ENCODE measurements around the gene STXBP2. TPM values are rescaled to one million over a fixed set of nuclear protein-coding genes. Genes with fewer than 3 reads are reported as not detected.

The STXBP2 gene
- total and polyA plus RNA-seq, 9 of the 15 experiments (the other 6 are each of a cell fraction or from before 2014, with no cell fraction given) = 2.5 to 163 (median 71.3) TPM

DNA sequence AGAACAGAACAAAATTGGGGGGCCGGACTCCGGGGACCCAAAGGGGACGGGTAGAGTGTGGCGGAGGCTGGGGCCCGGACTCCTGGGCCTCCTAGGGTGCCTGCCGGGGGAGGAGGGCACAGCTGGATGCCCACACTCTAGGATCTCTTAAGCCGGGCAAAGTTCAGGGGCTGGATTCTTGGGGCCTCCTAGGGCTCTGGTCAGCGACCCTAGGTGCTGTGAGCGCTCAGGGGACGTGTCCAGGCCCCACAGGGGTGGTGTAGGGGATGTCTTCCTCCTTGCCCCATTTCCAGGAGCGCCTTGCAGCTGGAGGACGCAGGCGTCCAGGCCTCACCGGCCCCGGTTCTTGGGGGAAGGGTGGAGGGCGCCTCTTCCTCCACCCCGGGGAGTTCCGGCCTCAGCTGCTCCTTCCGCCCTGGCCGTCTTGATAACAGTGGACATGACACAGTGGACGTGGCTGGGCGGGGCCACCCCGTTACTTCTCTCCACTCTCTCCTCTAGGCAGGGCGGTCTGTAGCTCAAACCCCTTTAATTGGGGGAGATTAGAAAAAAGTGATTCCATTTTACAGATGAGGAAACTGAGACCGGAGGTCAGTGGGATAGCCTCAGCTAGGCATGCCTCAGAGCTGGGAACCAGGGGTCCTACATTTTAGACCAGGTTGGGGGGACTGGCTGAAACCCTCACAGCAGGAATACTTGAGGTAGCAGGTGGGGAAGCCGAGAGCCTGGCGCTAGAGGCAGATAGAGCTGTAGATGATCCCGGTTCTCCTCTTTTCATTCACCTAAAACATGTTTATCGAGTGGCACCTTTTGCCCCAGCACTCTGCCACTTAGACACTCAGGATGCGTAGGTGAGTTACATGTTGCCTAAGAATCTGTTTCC is 705 bp downstream of the STXBP2 start (continued):
- TF ChIP-seq, protein P1, sequence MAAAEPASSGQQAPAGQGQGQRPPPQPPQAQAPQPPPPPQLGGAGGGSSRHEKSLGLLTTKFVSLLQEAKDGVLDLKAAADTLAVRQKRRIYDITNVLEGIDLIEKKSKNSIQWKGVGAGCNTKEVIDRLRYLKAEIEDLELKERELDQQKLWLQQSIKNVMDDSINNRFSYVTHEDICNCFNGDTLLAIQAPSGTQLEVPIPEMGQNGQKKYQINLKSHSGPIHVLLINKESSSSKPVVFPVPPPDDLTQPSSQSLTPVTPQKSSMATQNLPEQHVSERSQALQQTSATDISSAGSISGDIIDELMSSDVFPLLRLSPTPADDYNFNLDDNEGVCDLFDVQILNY (CRISPR knock-in tag; IDR thresholded peaks at IDR 0.05) = no peak
- TF ChIP-seq MEIS2 (IDR thresholded peaks at IDR 0.05; ENCODE audit: partially characterized antibody) (peak; percentile 45), HMG20A (CRISPR knock-in tag; conservative IDR thresholded peaks at IDR 0.05) (no peak), NFATC3 (IDR thresholded peaks at IDR 0.05) (no peak), BRD9 (IDR thresholded peaks at IDR 0.05; ENCODE audit: low read depth, partially characterized antibody) (no peak), ZNF12 (CRISPR knock-in tag; IDR thresholded peaks at IDR 0.05) (no peak), PHB (CRISPR knock-in tag; IDR thresholded peaks at IDR 0.05) (peak; percentile 39; the same call in 1 of the 2 replicates), PHF8 (IDR thresholded peaks at IDR 0.05; ENCODE audit: borderline replicate concordance, low read length) (peak; percentile 65), RBM22 (IDR thresholded peaks at IDR 0.05; ENCODE audit: low read depth, low read length, poor library complexity, severe bottlenecking) (no peak), EZH2 (IDR thresholded peaks at IDR 0.05; ENCODE audit: borderline replicate concordance, low read depth, low read length) (no peak), ZNF518B (CRISPR knock-in tag; IDR thresholded peaks at IDR 0.05) (no peak), ZNF224 (CRISPR knock-in tag; IDR thresholded peaks at IDR 0.05) (no peak), ZNF408 (CRISPR knock-in tag; IDR thresholded peaks at IDR 0.05; ENCODE audit: low read depth) (no peak), CBFB (CRISPR knock-in tag; IDR thresholded peaks at IDR 0.05) (no peak), RBM17 (IDR thresholded peaks at IDR 0.05; ENCODE audit: borderline replicate concordance, low read depth, low read length) (no peak), SREBF1 (IDR thresholded peaks at IDR 0.05; ENCODE audit: borderline replicate concordance, low read depth, low read length) (no peak), TFAM (CRISPR knock-in tag; conservative IDR thresholded peaks at IDR 0.05) (no peak)
- TF ChIP-seq, protein P2, sequence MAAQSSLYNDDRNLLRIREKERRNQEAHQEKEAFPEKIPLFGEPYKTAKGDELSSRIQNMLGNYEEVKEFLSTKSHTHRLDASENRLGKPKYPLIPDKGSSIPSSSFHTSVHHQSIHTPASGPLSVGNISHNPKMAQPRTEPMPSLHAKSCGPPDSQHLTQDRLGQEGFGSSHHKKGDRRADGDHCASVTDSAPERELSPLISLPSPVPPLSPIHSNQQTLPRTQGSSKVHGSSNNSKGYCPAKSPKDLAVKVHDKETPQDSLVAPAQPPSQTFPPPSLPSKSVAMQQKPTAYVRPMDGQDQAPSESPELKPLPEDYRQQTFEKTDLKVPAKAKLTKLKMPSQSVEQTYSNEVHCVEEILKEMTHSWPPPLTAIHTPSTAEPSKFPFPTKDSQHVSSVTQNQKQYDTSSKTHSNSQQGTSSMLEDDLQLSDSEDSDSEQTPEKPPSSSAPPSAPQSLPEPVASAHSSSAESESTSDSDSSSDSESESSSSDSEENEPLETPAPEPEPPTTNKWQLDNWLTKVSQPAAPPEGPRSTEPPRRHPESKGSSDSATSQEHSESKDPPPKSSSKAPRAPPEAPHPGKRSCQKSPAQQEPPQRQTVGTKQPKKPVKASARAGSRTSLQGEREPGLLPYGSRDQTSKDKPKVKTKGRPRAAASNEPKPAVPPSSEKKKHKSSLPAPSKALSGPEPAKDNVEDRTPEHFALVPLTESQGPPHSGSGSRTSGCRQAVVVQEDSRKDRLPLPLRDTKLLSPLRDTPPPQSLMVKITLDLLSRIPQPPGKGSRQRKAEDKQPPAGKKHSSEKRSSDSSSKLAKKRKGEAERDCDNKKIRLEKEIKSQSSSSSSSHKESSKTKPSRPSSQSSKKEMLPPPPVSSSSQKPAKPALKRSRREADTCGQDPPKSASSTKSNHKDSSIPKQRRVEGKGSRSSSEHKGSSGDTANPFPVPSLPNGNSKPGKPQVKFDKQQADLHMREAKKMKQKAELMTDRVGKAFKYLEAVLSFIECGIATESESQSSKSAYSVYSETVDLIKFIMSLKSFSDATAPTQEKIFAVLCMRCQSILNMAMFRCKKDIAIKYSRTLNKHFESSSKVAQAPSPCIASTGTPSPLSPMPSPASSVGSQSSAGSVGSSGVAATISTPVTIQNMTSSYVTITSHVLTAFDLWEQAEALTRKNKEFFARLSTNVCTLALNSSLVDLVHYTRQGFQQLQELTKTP (IDR thresholded peaks at IDR 0.05; ENCODE audit: low read depth in 1 of 2, partially characterized antibody in 2 of 2) = no peak
- TF ChIP-seq, protein P3, sequence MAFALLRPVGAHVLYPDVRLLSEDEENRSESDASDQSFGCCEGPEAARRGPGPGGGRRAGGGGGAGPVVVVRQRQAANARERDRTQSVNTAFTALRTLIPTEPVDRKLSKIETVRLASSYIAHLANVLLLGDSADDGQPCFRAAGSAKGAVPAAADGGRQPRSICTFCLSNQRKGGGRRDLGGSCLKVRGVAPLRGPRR (CRISPR knock-in tag; IDR thresholded peaks at IDR 0.05) = no peak
